ENCODE measurements around the gene KCNK17. TPM values are rescaled to one million over a fixed set of nuclear protein-coding genes. Genes with fewer than 3 reads are reported as not detected.
A peak's percentile ranks its signal among the peaks of the same experiment; 100 is the strongest.

Gene KCNK17
- total and polyA plus RNA-seq, 8 donors: 0.15 to 1.1 (median 0.57) TPM; not detected in 4

DNA sequence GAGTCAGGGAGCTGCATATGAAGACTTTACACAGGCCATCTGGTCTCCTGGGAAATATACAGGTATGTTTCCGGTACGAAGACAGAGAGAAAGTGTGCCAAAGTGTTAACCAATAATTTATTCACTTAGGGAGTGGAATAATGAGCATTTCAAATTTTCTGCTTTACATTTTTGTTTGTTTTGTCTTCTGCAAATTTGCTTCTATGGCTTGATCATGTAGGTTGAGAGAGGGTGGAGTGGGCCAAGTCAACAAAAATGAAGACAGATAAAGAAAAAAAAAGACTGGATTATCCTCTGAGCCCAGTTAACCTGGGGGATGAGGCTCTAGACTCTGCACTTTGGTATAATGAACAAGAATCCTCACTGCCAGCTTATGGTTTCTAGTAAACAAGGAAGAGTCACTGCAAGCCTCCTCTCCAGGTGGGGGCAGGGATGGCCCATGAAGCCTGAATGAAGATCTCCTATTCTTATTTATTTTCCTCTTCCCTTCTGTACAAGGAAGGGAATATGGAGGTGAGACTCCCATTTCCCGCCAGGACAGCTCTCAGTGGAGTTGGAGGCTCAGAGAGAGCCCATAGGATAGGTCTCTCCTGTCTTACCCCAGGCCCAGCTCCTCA is 37.7 kb downstream of the KCNK17 start:
- TF ChIP-seq EP300 (IDR thresholded peaks at IDR 0.05): no peak
- no peak for TF ChIP-seq POLR2AphosphoS5 (IDR thresholded peaks at IDR 0.05)
- TF ChIP-seq, protein P1, sequence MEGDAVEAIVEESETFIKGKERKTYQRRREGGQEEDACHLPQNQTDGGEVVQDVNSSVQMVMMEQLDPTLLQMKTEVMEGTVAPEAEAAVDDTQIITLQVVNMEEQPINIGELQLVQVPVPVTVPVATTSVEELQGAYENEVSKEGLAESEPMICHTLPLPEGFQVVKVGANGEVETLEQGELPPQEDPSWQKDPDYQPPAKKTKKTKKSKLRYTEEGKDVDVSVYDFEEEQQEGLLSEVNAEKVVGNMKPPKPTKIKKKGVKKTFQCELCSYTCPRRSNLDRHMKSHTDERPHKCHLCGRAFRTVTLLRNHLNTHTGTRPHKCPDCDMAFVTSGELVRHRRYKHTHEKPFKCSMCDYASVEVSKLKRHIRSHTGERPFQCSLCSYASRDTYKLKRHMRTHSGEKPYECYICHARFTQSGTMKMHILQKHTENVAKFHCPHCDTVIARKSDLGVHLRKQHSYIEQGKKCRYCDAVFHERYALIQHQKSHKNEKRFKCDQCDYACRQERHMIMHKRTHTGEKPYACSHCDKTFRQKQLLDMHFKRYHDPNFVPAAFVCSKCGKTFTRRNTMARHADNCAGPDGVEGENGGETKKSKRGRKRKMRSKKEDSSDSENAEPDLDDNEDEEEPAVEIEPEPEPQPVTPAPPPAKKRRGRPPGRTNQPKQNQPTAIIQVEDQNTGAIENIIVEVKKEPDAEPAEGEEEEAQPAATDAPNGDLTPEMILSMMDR (IDR thresholded peaks at IDR 0.05): no peak
- TF ChIP-seq POLR2A (IDR thresholded peaks at IDR 0.05): no peak
- WGBS, 5 donors: 62 to 89% (median 76%) methylated on average over 3 of the region's 3 CpGs
- no peaks in the 10 kb centered on the region for H3K9me3 ChIP-seq
- no peak overlapping the region for H3K4me3 ChIP-seq
- peak overlapping the region in 2 of 5 donors; percentile 20 to 43 for H3K27ac ChIP-seq
- intact Hi-C loops (cut with DNase I; ENCODE audit: low total_unique reads): no loop called here
- H3K4me1 ChIP-seq: peaks cover 0 to 19% (median 9%) of the 10 kb centered on the region in 4 donors
- H3K36me3 ChIP-seq: no peaks in the 10 kb centered on the region
- peaks cover 0 to 14% (median 0%) of the 10 kb centered on the region in 3 donors for H3K27me3 ChIP-seq
- peak in 1 of 2 donors; percentile 43 for DNase-seq

DNA sequence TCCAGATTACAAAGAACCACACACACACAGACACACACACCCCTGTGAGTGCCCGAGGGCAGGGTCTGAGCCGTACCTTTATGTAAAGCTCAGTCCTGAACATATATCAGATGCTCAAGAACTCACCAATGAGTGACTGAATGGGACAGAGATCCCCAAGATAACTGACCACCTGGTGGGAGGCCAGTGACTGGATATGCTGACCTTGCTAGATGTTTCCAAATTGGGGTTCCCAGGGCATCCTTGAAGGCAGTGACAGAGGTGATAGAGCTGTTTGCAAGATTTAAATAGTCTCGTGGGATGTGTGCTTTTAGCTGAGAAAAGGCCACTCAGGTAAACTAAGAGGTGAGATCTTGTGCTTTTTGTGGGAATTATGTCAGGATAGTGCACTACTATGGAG is 39.3 kb downstream of the KCNK17 start:
- H3K27ac ChIP-seq: no peak overlapping the region
- DNase-seq: no peak
- intact Hi-C loops (cut with DNase I; ENCODE audit: low total_unique reads): no loop called here
- TF ChIP-seq, protein P1 (IDR thresholded peaks at IDR 0.05): no peak
- TF ChIP-seq POLR2A (IDR thresholded peaks at IDR 0.05): no peak
- TF ChIP-seq EP300 (IDR thresholded peaks at IDR 0.05): no peak
- no peak for TF ChIP-seq POLR2AphosphoS5 (IDR thresholded peaks at IDR 0.05)
- H3K4me3 ChIP-seq: no peak overlapping the region
- peaks cover 0 to 6% (median 0%) of the 10 kb centered on the region in 3 donors for H3K27me3 ChIP-seq
- WGBS, 5 donors: 71 to 91% (median 82%) methylated on average over 1 to 3 of the region's 3 CpGs
- H3K4me1 ChIP-seq: peaks cover 0 to 7% (median 0%) of the 10 kb centered on the region in 4 donors
- H3K9me3 ChIP-seq: no peaks in the 10 kb centered on the region
- no peaks in the 10 kb centered on the region for H3K36me3 ChIP-seq

DNA sequence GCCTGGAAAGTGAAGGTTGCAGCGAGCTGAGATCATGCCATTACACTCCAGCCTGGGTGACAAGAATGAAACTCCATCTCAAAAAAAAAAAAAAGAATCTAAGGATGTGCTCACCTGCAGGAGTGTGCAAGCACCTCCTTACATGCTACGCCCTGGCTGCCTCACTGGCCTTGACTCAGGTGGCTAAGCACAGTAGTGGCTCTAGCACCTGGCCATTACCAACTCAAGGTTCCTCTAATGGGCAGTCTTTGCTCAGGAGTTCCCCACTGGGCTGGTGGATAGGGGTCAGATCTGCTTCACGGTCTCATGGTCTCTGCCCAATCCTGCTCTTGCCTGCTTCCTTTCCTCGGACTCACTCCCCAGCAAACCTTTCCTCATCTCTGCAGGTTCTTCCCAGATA is 39.7 kb downstream of the KCNK17 start:
- no peak for DNase-seq
- Histone ChIP-seq H3K36me3 (no peaks in the 10 kb centered on the region), H3K27me3 (peaks cover 0 to 2% (median 0%) of the 10 kb centered on the region in 3 donors), H3K9me3 (no peaks in the 10 kb centered on the region), H3K4me3 (no peak overlapping the region), H3K4me1 (peaks cover 0 to 5% (median 0%) of the 10 kb centered on the region in 4 donors), H3K27ac (no peak overlapping the region)
- intact Hi-C loops (cut with DNase I; ENCODE audit: low total_unique reads): no loop called here
- TF ChIP-seq POLR2A (IDR thresholded peaks at IDR 0.05): no peak
- TF ChIP-seq, protein P1 (IDR thresholded peaks at IDR 0.05): no peak
- 64 to 87% (median 74%) methylated on average over 4 of the region's 4 CpGs for WGBS, 5 donors

DNA sequence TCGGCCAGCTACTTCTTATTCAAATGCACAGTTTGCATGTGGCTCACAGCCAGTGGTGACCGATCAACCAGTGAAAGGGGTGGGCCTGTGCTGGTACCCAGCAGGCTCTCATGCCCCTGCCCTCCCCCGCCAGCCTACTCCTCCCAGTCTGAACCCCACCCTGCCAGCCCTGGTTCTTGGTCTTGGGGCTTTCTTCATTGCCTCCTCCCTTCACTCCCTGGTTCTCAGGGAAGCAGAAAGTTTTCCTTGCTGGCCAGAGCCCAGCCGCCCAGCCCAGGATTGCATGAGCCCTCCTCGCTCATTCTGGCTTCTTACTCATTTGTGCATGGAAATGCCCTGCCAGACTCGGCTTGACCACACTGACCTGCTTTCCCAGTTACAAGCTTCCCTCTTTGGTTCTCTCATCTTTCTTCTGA is 40.8 kb downstream of the KCNK17 start:
- H3K9me3 ChIP-seq: no peaks in the 10 kb centered on the region
- H3K36me3 ChIP-seq: no peaks in the 10 kb centered on the region
- peaks cover 0 to 5% (median 0%) of the 10 kb centered on the region in 4 donors for H3K4me1 ChIP-seq
- TF ChIP-seq POLR2AphosphoS5 (IDR thresholded peaks at IDR 0.05): peak in 1 of 3 donors; percentile 10
- TF ChIP-seq POLR2A (IDR thresholded peaks at IDR 0.05): no peak
- TF ChIP-seq EP300 (IDR thresholded peaks at IDR 0.05): no peak
- TF ChIP-seq, protein P1 (IDR thresholded peaks at IDR 0.05): no peak
- no peaks in the 10 kb centered on the region for H3K27me3 ChIP-seq
- peak overlapping the region in 3 of 5 donors; percentile 41 to 70 (median 60) for H3K27ac ChIP-seq
- DNase-seq: peak; percentile 44 to 73
- intact Hi-C loops (cut with DNase I; ENCODE audit: low total_unique reads): no loop called here
- H3K4me3 ChIP-seq: no peak overlapping the region
- 32 to 49% (median 42%) methylated on average over 6 of the region's 6 CpGs for WGBS, 5 donors

Data from stomach (tissue), 9 donors.